ENCODE data around the gene CRLF3. TPM values are rescaled to one million over a fixed set of nuclear protein-coding genes. Genes with fewer than 3 reads are reported as not detected.
A peak's percentile ranks its signal among the peaks of the same experiment; 100 is the strongest.

CRLF3 gene
- total RNA-seq, 1 experiment from 2014 or later: 15.0 TPM

DNA sequence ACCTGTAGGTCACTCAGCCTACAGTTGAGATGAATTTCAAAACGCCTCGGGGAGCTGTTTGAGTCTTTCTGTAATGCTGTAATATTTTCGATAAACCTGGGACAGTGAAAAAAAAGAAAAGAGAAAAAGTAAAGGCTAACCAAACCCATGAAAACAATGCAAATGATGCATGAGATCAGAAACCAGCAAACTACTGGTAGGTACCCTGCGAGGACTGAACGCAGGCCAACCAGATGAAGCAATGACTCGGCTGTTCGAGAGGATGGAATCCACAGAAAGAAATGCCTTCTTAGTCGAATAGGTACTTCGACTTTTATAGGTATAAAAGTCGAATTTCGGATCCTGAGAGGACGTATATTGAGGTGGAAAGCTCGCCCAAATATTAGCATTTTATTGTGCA lies 6.8 kb upstream of the CRLF3 start:
- Mint-ChIP-seq H3K36me3 (ENCODE audit: insufficient read depth, unreplicated experiment) (no peaks in the 10 kb centered on the region), H3K9me3 (ENCODE audit: unreplicated experiment) (no peaks in the 10 kb centered on the region), H3K4me3 (ENCODE audit: unreplicated experiment) (peak overlapping the region; percentile 95), H3K27me3 (ENCODE audit: insufficient read depth, unreplicated experiment) (no peaks in the 10 kb centered on the region), H3K27ac (ENCODE audit: low read depth, unreplicated experiment) (peak overlapping the region; percentile 71), H3K4me1 (ENCODE audit: insufficient read depth, unreplicated experiment) (peaks cover 11% of the 10 kb centered on the region)
- no peak for TF ChIP-seq CTCF (IDR thresholded peaks at IDR 0.05; ENCODE audit: unreplicated experiment)
- ChIA-PET CTCF (interaction anchor here (0.6 to 1.0 kb wide), 2 partner anchors 10 to 114 kb away, joined by 3 read pairs; no protein-coding TSS in a partner anchor), POLR2A (interaction anchor here (0.7 to 3.2 kb wide), 6 partner anchors 7 to 75 kb away, joined by 3 to 17 read pairs (median 6); partner anchors contain the start of genes CRLF3 and TEFM)
- intact Hi-C loops (cut with micrococcal nuclease): no loop called here
- peak; percentile 30 for DNase-seq (ENCODE audit: unreplicated experiment)
- BruUV-seq (replicated peaks): no TSS peak

DNA sequence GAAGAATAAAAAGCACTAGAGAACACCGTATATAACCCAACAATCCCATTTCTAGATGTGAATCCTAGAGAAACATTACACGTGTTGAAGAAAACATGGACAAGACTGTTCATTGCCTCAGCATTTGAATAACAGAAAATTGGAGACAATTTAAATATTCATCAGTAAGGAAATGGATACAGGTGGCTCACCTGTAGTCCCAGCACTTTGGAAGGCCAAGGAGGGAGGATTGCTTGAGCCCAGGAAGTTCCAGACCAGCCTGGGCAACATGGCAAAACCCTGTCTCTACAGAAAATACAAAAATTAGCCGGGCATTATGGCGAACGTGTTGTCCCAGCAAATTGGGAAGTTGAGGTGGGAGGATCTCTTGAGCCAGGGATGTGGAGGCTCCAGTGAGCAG lies 4.5 kb upstream of the CRLF3 start:
- no peak for DNase-seq (ENCODE audit: unreplicated experiment)
- H3K36me3 Mint-ChIP-seq (ENCODE audit: insufficient read depth, unreplicated experiment): no peaks in the 10 kb centered on the region
- H3K9me3 Mint-ChIP-seq (ENCODE audit: unreplicated experiment): no peaks in the 10 kb centered on the region
- ChIA-PET CTCF (no interaction called here), POLR2A (interaction anchor here (0.7 kb wide), 1 partner anchor 15 kb away, joined by 3 read pairs; no protein-coding TSS in a partner anchor)
- peaks cover 13% of the 10 kb centered on the region for H3K4me1 Mint-ChIP-seq (ENCODE audit: insufficient read depth, unreplicated experiment)
- TF ChIP-seq CTCF (IDR thresholded peaks at IDR 0.05; ENCODE audit: unreplicated experiment): no peak
- H3K4me3 Mint-ChIP-seq (ENCODE audit: unreplicated experiment): no peak overlapping the region
- no peaks in the 10 kb centered on the region for H3K27me3 Mint-ChIP-seq (ENCODE audit: insufficient read depth, unreplicated experiment)
- H3K27ac Mint-ChIP-seq (ENCODE audit: low read depth, unreplicated experiment): no peak overlapping the region
- intact Hi-C loops (cut with micrococcal nuclease): no loop called here
- BruUV-seq (replicated peaks): no TSS peak

DNA sequence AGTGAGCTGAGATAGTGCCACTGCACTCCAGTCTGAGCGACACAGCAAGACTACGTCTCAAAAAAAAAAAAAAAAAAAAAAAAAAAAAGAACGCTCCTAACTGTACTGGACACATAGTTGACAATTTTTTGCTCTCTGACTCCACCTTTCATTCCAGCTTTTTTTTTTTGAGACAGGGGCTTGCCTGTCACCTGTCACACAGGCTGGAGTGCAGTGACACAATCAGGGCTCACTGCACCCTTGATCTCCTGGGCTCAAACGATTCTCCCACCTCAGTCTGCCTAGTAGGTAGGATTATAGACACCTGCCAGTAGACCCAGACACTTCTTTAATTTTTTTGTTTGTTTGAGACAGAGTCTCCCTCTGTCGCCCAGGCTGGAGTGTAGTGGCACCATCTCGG lies 2.6 kb upstream of the CRLF3 start:
- Mint-ChIP-seq H3K27ac (ENCODE audit: low read depth, unreplicated experiment) (no peak overlapping the region), H3K4me1 (ENCODE audit: insufficient read depth, unreplicated experiment) (peaks cover 21% of the 10 kb centered on the region), H3K4me3 (ENCODE audit: unreplicated experiment) (no peak overlapping the region), H3K36me3 (ENCODE audit: insufficient read depth, unreplicated experiment) (no peaks in the 10 kb centered on the region), H3K9me3 (ENCODE audit: unreplicated experiment) (no peaks in the 10 kb centered on the region), H3K27me3 (ENCODE audit: insufficient read depth, unreplicated experiment) (no peaks in the 10 kb centered on the region)
- no peak for DNase-seq (ENCODE audit: unreplicated experiment)
- intact Hi-C loops (cut with micrococcal nuclease): no loop called here
- no TSS peak for BruUV-seq (replicated peaks)
- CTCF ChIA-PET: interaction anchor here (0.6 kb wide), 3 partner anchors 46 to 160 kb away, joined by 3 to 5 read pairs (median 3); no protein-coding TSS in a partner anchor
- POLR2A ChIA-PET: interaction anchor here (0.7 kb wide), 1 partner anchor 959 kb away, joined by 3 read pairs; no protein-coding TSS in a partner anchor
- no peak for TF ChIP-seq CTCF (IDR thresholded peaks at IDR 0.05; ENCODE audit: unreplicated experiment)

GRCh38 chr17:30824002-30824355 lies 513 bp downstream of the CRLF3 start:
- intact Hi-C loops (cut with micrococcal nuclease): loop anchor here (5.0 kb wide), 1 partner anchor 482 kb away; no protein-coding TSS in a partner anchor
- POLR2A ChIA-PET: interaction anchor here (0.6 to 2.5 kb wide), 13 partner anchors 9 to 711 kb away, joined by 3 to 17 read pairs (median 4); partner anchors contain the start of genes ATAD5, GOSR1 and RNF135
- Mint-ChIP-seq H3K4me1 (ENCODE audit: insufficient read depth, unreplicated experiment) (peaks cover 16% of the 10 kb centered on the region), H3K4me3 (ENCODE audit: unreplicated experiment) (peak overlapping the region; percentile 100), H3K27me3 (ENCODE audit: insufficient read depth, unreplicated experiment) (no peaks in the 10 kb centered on the region), H3K9me3 (ENCODE audit: unreplicated experiment) (no peaks in the 10 kb centered on the region), H3K36me3 (ENCODE audit: insufficient read depth, unreplicated experiment) (peaks cover 10% of the 10 kb centered on the region), H3K27ac (ENCODE audit: low read depth, unreplicated experiment) (peak overlapping the region; percentile 83)
- no TSS peak for BruUV-seq (replicated peaks)
- peak; percentile 12 for DNase-seq (ENCODE audit: unreplicated experiment)
- CTCF ChIA-PET: interaction anchor here (0.6 to 1.6 kb wide), 6 partner anchors 10 to 393 kb away, joined by 4 to 7 read pairs (median 6); no protein-coding TSS in a partner anchor
- no peak for TF ChIP-seq CTCF (IDR thresholded peaks at IDR 0.05; ENCODE audit: unreplicated experiment)

All from MCF 10A (cell line).